ENCODE measurements around the gene SCYL3. TPM values are rescaled to one million over a fixed set of nuclear protein-coding genes. Genes with fewer than 3 reads are reported as not detected.

The SCYL3 gene
- total RNA-seq, 3 donors from 2014 or later, result 9.1 to 33.7 (median 17.4) TPM

GRCh38 chr1:169929210-169929526 is 35.5 kb upstream of the SCYL3 start:
- no peak for DNase-seq (ENCODE audit: low spot score in 2 of 2)
- Histone ChIP-seq H3K27me3 (no peaks in the 10 kb centered on the region), H3K4me1 (no peaks in the 10 kb centered on the region), H3K4me3 (no peak overlapping the region), H3K36me3 (no peaks in the 10 kb centered on the region), H3K27ac (no peak overlapping the region), H3K9me3 (no peaks in the 10 kb centered on the region)
- TF ChIP-seq POLR2AphosphoS5 (IDR thresholded peaks at IDR 0.05) (no peak), POLR2A (IDR thresholded peaks at IDR 0.05) (no peak), CTCF (IDR thresholded peaks at IDR 0.05) (no peak)
- intact Hi-C loops (cut with DNase I; ENCODE audit: low total_unique reads), result no loop called here

DNA sequence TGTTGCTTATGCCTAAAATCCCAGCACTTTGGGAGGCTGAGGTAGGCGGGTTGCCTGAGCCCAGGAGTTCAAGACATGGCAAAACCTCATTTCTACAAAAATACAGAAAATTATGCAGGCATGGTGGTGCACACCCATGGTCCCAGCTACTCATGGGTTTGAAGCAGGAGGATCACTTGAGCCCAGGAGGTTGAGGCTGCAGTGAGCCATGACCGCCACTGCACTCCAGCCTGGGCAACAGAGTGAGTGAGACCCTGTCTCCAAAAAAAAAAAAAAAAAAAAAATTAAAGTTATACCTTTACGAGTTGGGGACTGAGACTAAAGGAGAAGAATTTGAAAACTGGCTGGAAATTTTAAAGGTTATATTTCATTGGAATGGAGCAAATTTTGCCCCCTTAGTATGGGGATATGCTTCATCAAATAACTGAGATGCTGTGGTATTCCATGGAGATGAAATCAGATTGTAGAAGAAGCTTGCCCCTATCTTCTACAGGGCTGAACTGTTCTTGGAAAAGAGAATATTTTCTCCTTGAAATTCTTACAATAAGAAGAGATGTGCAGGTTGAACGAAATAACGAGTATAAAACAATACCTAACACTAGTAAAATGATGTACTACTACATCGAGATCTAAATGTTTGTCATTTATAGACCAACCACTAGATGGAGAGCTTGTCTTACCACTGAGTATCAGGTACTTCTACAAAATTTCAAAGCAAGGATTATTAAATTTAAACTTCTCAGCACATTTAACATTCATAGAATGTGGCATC is 34.9 kb upstream of the SCYL3 start:
- intact Hi-C loops (cut with DNase I; ENCODE audit: low total_unique reads), result no loop called here
- H3K9me3 ChIP-seq, result no peaks in the 10 kb centered on the region
- no peaks in the 10 kb centered on the region for H3K4me1 ChIP-seq
- H3K4me3 ChIP-seq, result no peak overlapping the region
- no peaks in the 10 kb centered on the region for H3K27me3 ChIP-seq
- TF ChIP-seq POLR2A (IDR thresholded peaks at IDR 0.05), result no peak
- peak; percentile 63 to 74 (median 72) for TF ChIP-seq CTCF (IDR thresholded peaks at IDR 0.05)
- no peak overlapping the region for H3K27ac ChIP-seq
- no peak for DNase-seq (ENCODE audit: low spot score in 2 of 2)
- H3K36me3 ChIP-seq, result no peaks in the 10 kb centered on the region

- no peaks in the 10 kb centered on the region for H3K27me3 ChIP-seq
- H3K4me3 ChIP-seq, result no peak overlapping the region
- H3K9me3 ChIP-seq, result no peaks in the 10 kb centered on the region
- intact Hi-C loops (cut with DNase I; ENCODE audit: low total_unique reads), result no loop called here
- H3K36me3 ChIP-seq, result no peaks in the 10 kb centered on the region
- H3K4me1 ChIP-seq, result no peaks in the 10 kb centered on the region
- no peak for DNase-seq (ENCODE audit: low spot score in 2 of 2)
- TF ChIP-seq POLR2A (IDR thresholded peaks at IDR 0.05) (no peak), CTCF (IDR thresholded peaks at IDR 0.05) (no peak), POLR2AphosphoS5 (IDR thresholded peaks at IDR 0.05) (no peak)
- H3K27ac ChIP-seq, result peak overlapping the region; percentile 8 to 20
These were observed 32.1 kb upstream of the SCYL3 start for GRCh38 chr1:169925505-169926482.

GRCh38 chr1:169924829-169925228 is 31.1 kb upstream of the SCYL3 start:
- intact Hi-C loops (cut with DNase I; ENCODE audit: low total_unique reads), result no loop called here

More at GRCh38 chr1:169924829-169925228, 31.1 kb upstream of the SCYL3 start:
- TF ChIP-seq CTCF (IDR thresholded peaks at IDR 0.05) (no peak), POLR2A (IDR thresholded peaks at IDR 0.05) (no peak), POLR2AphosphoS5 (IDR thresholded peaks at IDR 0.05) (no peak)
- H3K9me3 ChIP-seq, result no peaks in the 10 kb centered on the region
- H3K36me3 ChIP-seq, result no peaks in the 10 kb centered on the region
- no peaks in the 10 kb centered on the region for H3K27me3 ChIP-seq
- H3K4me1 ChIP-seq, result no peaks in the 10 kb centered on the region
- DNase-seq (ENCODE audit: low spot score in 2 of 2), result no peak
- H3K4me3 ChIP-seq, result no peak overlapping the region
- no peak overlapping the region for H3K27ac ChIP-seq
